ENCODE measurements around the gene TMEM237. TPM values are rescaled to one million over a fixed set of nuclear protein-coding genes. Genes with fewer than 3 reads are reported as not detected.
"Not testable (repeated sequence)": the region's sequence is repeated elsewhere in the genome, so short reads cannot be mapped to it uniquely, and the experiment has no call there.

Gene TMEM237, protein sequence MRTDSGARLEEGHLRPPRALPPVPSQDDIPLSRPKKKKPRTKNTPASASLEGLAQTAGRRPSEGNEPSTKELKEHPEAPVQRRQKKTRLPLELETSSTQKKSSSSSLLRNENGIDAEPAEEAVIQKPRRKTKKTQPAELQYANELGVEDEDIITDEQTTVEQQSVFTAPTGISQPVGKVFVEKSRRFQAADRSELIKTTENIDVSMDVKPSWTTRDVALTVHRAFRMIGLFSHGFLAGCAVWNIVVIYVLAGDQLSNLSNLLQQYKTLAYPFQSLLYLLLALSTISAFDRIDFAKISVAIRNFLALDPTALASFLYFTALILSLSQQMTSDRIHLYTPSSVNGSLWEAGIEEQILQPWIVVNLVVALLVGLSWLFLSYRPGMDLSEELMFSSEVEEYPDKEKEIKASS
- total RNA-seq = 19.3 TPM

- H3K27ac ChIP-seq (ENCODE audit: low read depth, low read length) = peak within 1 kb of the TSS; percentile 93
- peak within 1 kb of the TSS; percentile 95 to 99 (median 97) for H3K9ac ChIP-seq (ENCODE audit: low read depth in 1 of 3, low read length in 3 of 3)
- peak within 1 kb of the TSS; percentile 95 to 96 (median 96) for H3K4me3 ChIP-seq (ENCODE audit: low read length in 3 of 3)
- no peaks in the 10 kb centered on the region for H3K27me3 ChIP-seq (ENCODE audit: control insufficient read depth in 3 of 3, insufficient read depth in 3 of 3, low read length in 3 of 3)
- H3K36me3 ChIP-seq (ENCODE audit: control insufficient read depth in 3 of 3, insufficient read depth in 3 of 3, low read length in 3 of 3) = peaks cover 2 to 9% (median 4%) of the 10 kb centered on the region in 3 donors
- H3K4me1 ChIP-seq (ENCODE audit: control insufficient read depth in 3 of 3, insufficient read depth in 3 of 3, low read length in 3 of 3) = peaks cover 3 to 13% (median 8%) of the 10 kb centered on the region in 3 donors
- H3K9me3 ChIP-seq (ENCODE audit: control insufficient read depth in 3 of 3, low read length in 3 of 3) = no peaks in the 10 kb centered on the region
Observed at GRCh38 chr2:201643216-201643890, at the start of gene TMEM237. Gene TMEM237, minus strand, starts transcription at chr2:201643503. Its CDS starts 103 bp downstream, at chr2:201643400.

DNA sequence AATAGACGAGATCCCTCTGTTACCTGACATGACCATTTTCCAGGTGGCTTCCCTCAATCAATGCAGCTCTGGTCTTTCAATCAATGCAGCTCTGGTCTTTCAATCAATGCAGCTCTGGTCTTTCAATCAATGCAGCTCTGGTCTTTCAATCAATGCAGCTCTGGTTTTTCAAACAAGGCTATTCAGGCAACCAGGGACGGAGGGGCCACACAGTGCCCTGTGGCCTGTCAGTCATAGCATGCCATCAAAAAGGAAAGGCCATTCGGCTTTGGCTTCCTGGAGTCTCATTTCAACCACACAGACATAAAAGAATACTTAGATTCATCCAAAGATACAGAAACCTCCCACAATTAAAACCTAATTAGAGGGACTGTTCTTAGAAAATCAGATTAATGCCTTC, 41.9 kb upstream of the TMEM237 start:
- no peak overlapping the region for H3K4me3 ChIP-seq (ENCODE audit: low read length in 3 of 3)
- H3K27ac ChIP-seq (ENCODE audit: low read depth, low read length) = no peak overlapping the region

GRCh38 chr2:201680743-201681142, 37.4 kb upstream of the TMEM237 start:
- Histone ChIP-seq H3K36me3 (ENCODE audit: control insufficient read depth in 3 of 3, insufficient read depth in 3 of 3, low read length in 3 of 3) (no peaks in the 10 kb centered on the region), H3K9me3 (ENCODE audit: control insufficient read depth in 3 of 3, low read length in 3 of 3) (no peaks in the 10 kb centered on the region), H3K9ac (ENCODE audit: low read depth in 1 of 3, low read length in 3 of 3) (no peak overlapping the region), H3K27me3 (ENCODE audit: control insufficient read depth in 3 of 3, insufficient read depth in 3 of 3, low read length in 3 of 3) (peaks cover 0 to 5% (median 0%) of the 10 kb centered on the region in 3 donors), H3K27ac (ENCODE audit: low read depth, low read length) (no peak overlapping the region), H3K4me1 (ENCODE audit: control insufficient read depth in 3 of 3, insufficient read depth in 3 of 3, low read length in 3 of 3) (no peaks in the 10 kb centered on the region), H3K4me3 (ENCODE audit: low read length in 3 of 3) (no peak overlapping the region)

More for the DNA sequence above, 41.9 kb upstream of the TMEM237 start:
- H3K9me3 ChIP-seq (ENCODE audit: control insufficient read depth in 3 of 3, low read length in 3 of 3) = no peaks in the 10 kb centered on the region
- H3K36me3 ChIP-seq (ENCODE audit: control insufficient read depth in 3 of 3, insufficient read depth in 3 of 3, low read length in 3 of 3) = no peaks in the 10 kb centered on the region
- no peaks in the 10 kb centered on the region for H3K4me1 ChIP-seq (ENCODE audit: control insufficient read depth in 3 of 3, insufficient read depth in 3 of 3, low read length in 3 of 3)
- peaks cover 0 to 5% (median 0%) of the 10 kb centered on the region in 3 donors for H3K27me3 ChIP-seq (ENCODE audit: control insufficient read depth in 3 of 3, insufficient read depth in 3 of 3, low read length in 3 of 3)
- H3K9ac ChIP-seq (ENCODE audit: low read depth in 1 of 3, low read length in 3 of 3) = no peak overlapping the region

DNA sequence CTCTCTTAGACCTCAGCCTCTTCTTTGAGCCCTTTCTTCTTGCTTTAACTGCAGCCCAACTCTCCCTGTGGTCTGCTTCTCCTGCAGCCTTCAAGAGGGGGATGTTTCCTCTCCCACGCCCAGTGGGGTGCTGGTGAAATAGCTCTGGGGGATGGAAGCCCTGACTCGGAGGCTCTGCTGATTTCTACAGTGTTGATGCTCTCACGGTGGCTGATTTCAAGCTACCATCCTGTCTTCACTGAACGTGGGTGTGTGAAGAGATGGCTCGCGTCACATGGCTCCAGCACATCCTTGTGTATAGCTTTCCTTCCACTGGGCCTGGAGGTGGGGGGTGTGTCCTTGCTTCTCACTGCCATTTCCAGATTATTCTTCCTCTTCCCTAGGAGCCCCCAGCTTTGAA, 35.1 kb upstream of the TMEM237 start:
- H3K27me3 ChIP-seq (ENCODE audit: control insufficient read depth in 3 of 3, insufficient read depth in 3 of 3, low read length in 3 of 3) = peaks cover 0 to 5% (median 0%) of the 10 kb centered on the region in 3 donors
- H3K9ac ChIP-seq (ENCODE audit: low read depth in 1 of 3, low read length in 3 of 3) = no peak overlapping the region
- H3K9me3 ChIP-seq (ENCODE audit: control insufficient read depth in 3 of 3, low read length in 3 of 3) = no peaks in the 10 kb centered on the region
- no peaks in the 10 kb centered on the region for H3K4me1 ChIP-seq (ENCODE audit: control insufficient read depth in 3 of 3, insufficient read depth in 3 of 3, low read length in 3 of 3)
- no peak overlapping the region for H3K4me3 ChIP-seq (ENCODE audit: low read length in 3 of 3)
- H3K36me3 ChIP-seq (ENCODE audit: control insufficient read depth in 3 of 3, insufficient read depth in 3 of 3, low read length in 3 of 3) = no peaks in the 10 kb centered on the region
- no peak overlapping the region for H3K27ac ChIP-seq (ENCODE audit: low read depth, low read length)

DNA sequence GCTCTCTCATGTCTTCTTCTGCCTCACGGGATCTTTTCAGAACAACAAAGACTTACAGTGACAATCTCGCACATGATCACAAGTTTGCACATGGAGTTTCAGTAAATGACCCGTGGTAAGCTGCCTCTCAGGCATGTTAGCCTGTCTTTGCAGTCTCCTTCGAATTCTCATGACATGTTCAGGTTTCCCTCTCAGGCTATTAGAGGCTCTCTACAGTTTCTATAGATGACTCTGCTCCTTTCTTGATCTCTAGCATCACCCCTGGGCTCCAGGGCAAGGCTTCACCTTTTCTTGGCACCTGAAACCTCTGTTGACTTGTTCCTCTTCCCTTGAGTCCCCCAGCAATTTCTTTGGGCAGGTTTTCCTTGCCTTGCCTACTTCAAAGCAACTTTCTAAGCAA, 32.2 kb upstream of the TMEM237 start:
- Histone ChIP-seq H3K27ac (ENCODE audit: low read depth, low read length) (no peak overlapping the region), H3K4me1 (ENCODE audit: control insufficient read depth in 3 of 3, insufficient read depth in 3 of 3, low read length in 3 of 3) (no peaks in the 10 kb centered on the region), H3K9me3 (ENCODE audit: control insufficient read depth in 3 of 3, low read length in 3 of 3) (no peaks in the 10 kb centered on the region), H3K27me3 (ENCODE audit: control insufficient read depth in 3 of 3, insufficient read depth in 3 of 3, low read length in 3 of 3) (no peaks in the 10 kb centered on the region), H3K9ac (ENCODE audit: low read depth in 1 of 3, low read length in 3 of 3) (no peak overlapping the region), H3K4me3 (ENCODE audit: low read length in 3 of 3) (no peak overlapping the region), H3K36me3 (ENCODE audit: control insufficient read depth in 3 of 3, insufficient read depth in 3 of 3, low read length in 3 of 3) (no peaks in the 10 kb centered on the region)

- Histone ChIP-seq H3K4me3 (ENCODE audit: low read length in 3 of 3) (no peak overlapping the region), H3K27ac (ENCODE audit: low read depth, low read length) (no peak overlapping the region), H3K36me3 (ENCODE audit: control insufficient read depth in 3 of 3, insufficient read depth in 3 of 3, low read length in 3 of 3) (no peaks in the 10 kb centered on the region), H3K9ac (ENCODE audit: low read depth in 1 of 3, low read length in 3 of 3) (no peak overlapping the region), H3K27me3 (ENCODE audit: control insufficient read depth in 3 of 3, insufficient read depth in 3 of 3, low read length in 3 of 3) (no peaks in the 10 kb centered on the region), H3K4me1 (ENCODE audit: control insufficient read depth in 3 of 3, insufficient read depth in 3 of 3, low read length in 3 of 3) (no peaks in the 10 kb centered on the region), H3K9me3 (ENCODE audit: control insufficient read depth in 3 of 3, low read length in 3 of 3) (no peaks in the 10 kb centered on the region)
Observed at GRCh38 chr2:201674794-201675193, 31.5 kb upstream of the TMEM237 start.

DNA sequence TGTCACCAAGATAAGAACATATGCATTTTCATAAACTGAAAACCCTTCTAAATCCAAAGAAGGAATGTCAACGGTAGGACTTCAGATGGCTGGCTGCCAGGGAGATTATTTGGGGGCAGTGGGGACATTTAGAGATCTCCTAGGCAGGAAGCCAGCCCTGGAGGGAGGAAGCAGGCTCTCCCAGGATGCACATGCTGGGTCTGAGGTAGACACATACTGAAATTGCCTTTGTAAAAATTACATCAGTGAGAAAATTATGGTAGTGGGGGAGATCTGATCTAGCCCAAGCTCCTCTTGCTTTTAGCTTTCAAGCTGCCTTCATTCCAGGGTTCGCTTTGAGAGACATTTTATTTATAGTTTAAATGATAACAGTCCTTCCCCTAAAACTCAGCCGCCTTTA, 31.0 kb upstream of the TMEM237 start:
- Histone ChIP-seq H3K4me1 (ENCODE audit: control insufficient read depth in 3 of 3, insufficient read depth in 3 of 3, low read length in 3 of 3) (no peaks in the 10 kb centered on the region), H3K9me3 (ENCODE audit: control insufficient read depth in 3 of 3, low read length in 3 of 3) (no peaks in the 10 kb centered on the region), H3K36me3 (ENCODE audit: control insufficient read depth in 3 of 3, insufficient read depth in 3 of 3, low read length in 3 of 3) (no peaks in the 10 kb centered on the region), H3K9ac (ENCODE audit: low read depth in 1 of 3, low read length in 3 of 3) (no peak overlapping the region), H3K27ac (ENCODE audit: low read depth, low read length) (no peak overlapping the region), H3K27me3 (ENCODE audit: control insufficient read depth in 3 of 3, insufficient read depth in 3 of 3, low read length in 3 of 3) (no peaks in the 10 kb centered on the region), H3K4me3 (ENCODE audit: low read length in 3 of 3) (no peak overlapping the region)

- Histone ChIP-seq H3K27ac (ENCODE audit: low read depth, low read length) (no peak overlapping the region), H3K9me3 (ENCODE audit: control insufficient read depth in 3 of 3, low read length in 3 of 3) (no peaks in the 10 kb centered on the region), H3K4me3 (ENCODE audit: low read length in 3 of 3) (no peak overlapping the region), H3K27me3 (ENCODE audit: control insufficient read depth in 3 of 3, insufficient read depth in 3 of 3, low read length in 3 of 3) (no peaks in the 10 kb centered on the region), H3K9ac (ENCODE audit: low read depth in 1 of 3, low read length in 3 of 3) (no peak overlapping the region), H3K4me1 (ENCODE audit: control insufficient read depth in 3 of 3, insufficient read depth in 3 of 3, low read length in 3 of 3) (no peaks in the 10 kb centered on the region), H3K36me3 (ENCODE audit: control insufficient read depth in 3 of 3, insufficient read depth in 3 of 3, low read length in 3 of 3) (no peaks in the 10 kb centered on the region)
Observed at GRCh38 chr2:201673546-201673945, 30.2 kb upstream of the TMEM237 start.

GRCh38 chr2:201671205-201671604, 27.9 kb upstream of the TMEM237 start:
- not testable (repeated sequence) for H3K4me1 ChIP-seq (ENCODE audit: control insufficient read depth in 3 of 3, insufficient read depth in 3 of 3, low read length in 3 of 3); H3K27me3 ChIP-seq (ENCODE audit: control insufficient read depth in 3 of 3, insufficient read depth in 3 of 3, low read length in 3 of 3); H3K4me3 ChIP-seq (ENCODE audit: low read length in 3 of 3); H3K9me3 ChIP-seq (ENCODE audit: control insufficient read depth in 3 of 3, low read length in 3 of 3); H3K9ac ChIP-seq (ENCODE audit: low read depth in 1 of 3, low read length in 3 of 3); H3K27ac ChIP-seq (ENCODE audit: low read depth, low read length); H3K36me3 ChIP-seq (ENCODE audit: control insufficient read depth in 3 of 3, insufficient read depth in 3 of 3, low read length in 3 of 3)

DNA sequence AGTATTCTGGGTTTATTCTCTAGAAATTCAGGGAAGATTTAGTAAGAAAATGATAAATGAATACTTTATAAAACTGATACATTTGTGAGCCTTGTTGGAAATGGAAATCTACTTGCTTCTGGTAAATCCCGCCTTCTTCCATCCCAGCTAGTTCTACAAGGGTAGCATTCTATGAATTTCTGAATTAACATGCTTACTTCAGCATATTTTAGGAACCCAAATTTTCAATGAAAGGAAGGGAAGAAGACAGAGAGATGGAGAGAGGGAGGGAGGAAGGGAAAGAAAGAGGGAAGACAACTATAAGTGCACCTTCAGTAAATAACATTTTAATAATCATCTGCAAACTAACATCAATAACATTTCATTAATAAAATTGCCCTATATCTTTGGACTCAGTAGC, 26.6 kb upstream of the TMEM237 start:
- no peaks in the 10 kb centered on the region for H3K9me3 ChIP-seq (ENCODE audit: control insufficient read depth in 3 of 3, low read length in 3 of 3)
- H3K9ac ChIP-seq (ENCODE audit: low read depth in 1 of 3, low read length in 3 of 3) = no peak overlapping the region
- no peaks in the 10 kb centered on the region for H3K27me3 ChIP-seq (ENCODE audit: control insufficient read depth in 3 of 3, insufficient read depth in 3 of 3, low read length in 3 of 3)
- no peaks in the 10 kb centered on the region for H3K4me1 ChIP-seq (ENCODE audit: control insufficient read depth in 3 of 3, insufficient read depth in 3 of 3, low read length in 3 of 3)
- H3K4me3 ChIP-seq (ENCODE audit: low read length in 3 of 3) = no peak overlapping the region
- H3K27ac ChIP-seq (ENCODE audit: low read depth, low read length) = no peak overlapping the region
- no peaks in the 10 kb centered on the region for H3K36me3 ChIP-seq (ENCODE audit: control insufficient read depth in 3 of 3, insufficient read depth in 3 of 3, low read length in 3 of 3)
